ENCODE data around the gene MARS2. TPM values are rescaled to one million over a fixed set of nuclear protein-coding genes. Genes with fewer than 3 reads are reported as not detected.
A peak's percentile ranks its signal among the peaks of the same experiment; 100 is the strongest.

MARS2 gene
- total RNA-seq, 2 experiments from 2014 or later, result 21.8 to 32.7 TPM

DNA sequence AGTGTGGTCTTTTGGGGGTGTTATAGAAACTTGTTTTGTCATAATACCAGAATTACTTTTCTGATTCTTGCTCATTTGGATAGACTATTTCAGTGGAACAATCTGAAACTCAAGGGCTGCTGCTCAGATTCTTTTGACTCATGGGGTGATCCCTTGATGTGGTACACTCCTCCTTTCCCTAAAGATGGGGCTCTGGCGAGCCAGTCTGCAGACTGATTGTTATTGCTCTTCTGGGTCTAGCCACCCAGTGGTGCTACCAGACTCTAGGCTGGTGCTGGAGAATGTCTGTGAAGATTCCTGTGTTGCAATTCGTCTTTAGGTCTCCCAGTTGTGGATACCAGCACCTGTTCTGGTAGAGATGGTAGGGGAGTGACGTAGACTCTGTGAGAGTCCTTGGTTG is 4.2 kb upstream of the MARS2 start:
- Histone ChIP-seq H3K79me2 (ENCODE audit: insufficient read depth, low read depth, low read length) (peaks cover 6% of the 10 kb centered on the region; the same call in 1 of the 2 replicates), H3K4me2 (ENCODE audit: low read length) (no peak overlapping the region), H3K9me2 (ENCODE audit: insufficient read depth, low read length) (no peaks in the 10 kb centered on the region), H3K4me1 (ENCODE audit: insufficient read depth, low read length, poor library complexity, severe bottlenecking) (peaks cover 8% of the 10 kb centered on the region), H2AFZ (ENCODE audit: low read length) (peak overlapping the region; percentile 56; the same call in 1 of the 2 replicates), H4K20me1 (ENCODE audit: insufficient read depth, low read length) (peaks cover 1% of the 10 kb centered on the region; the same call in 1 of the 2 replicates), H3K4me3 (ENCODE audit: low read depth, low read length, poor library complexity, severe bottlenecking) (no peak overlapping the region), H3K9me3 (ENCODE audit: low read length) (no peaks in the 10 kb centered on the region), H3K36me3 (ENCODE audit: insufficient read depth, low read length) (no peaks in the 10 kb centered on the region), H3K27ac (ENCODE audit: low read depth, low read length, poor library complexity, severe bottlenecking) (no peak overlapping the region)
- no peak for DNase-seq (ENCODE audit: low spot score)
- no peak for TF ChIP-seq CTCF (conservative IDR thresholded peaks at IDR 0.05; ENCODE audit: low read length)
- no peak for TF ChIP-seq EZH2phosphoT487 (IDR thresholded peaks at IDR 0.05; ENCODE audit: borderline replicate concordance, low read depth, low read length)
- ChIA-PET CTCF (ENCODE audit: unreplicated experiment) (no interaction called here), POLR2A (no interaction called here)
- BruUV-seq (replicated peaks), result no TSS peak
- intact Hi-C loops (cut with micrococcal nuclease; ENCODE audit: unreplicated experiment), result loop anchor here (10.0 kb wide), 1 partner anchor 1056 kb away; no protein-coding TSS in a partner anchor

DNA sequence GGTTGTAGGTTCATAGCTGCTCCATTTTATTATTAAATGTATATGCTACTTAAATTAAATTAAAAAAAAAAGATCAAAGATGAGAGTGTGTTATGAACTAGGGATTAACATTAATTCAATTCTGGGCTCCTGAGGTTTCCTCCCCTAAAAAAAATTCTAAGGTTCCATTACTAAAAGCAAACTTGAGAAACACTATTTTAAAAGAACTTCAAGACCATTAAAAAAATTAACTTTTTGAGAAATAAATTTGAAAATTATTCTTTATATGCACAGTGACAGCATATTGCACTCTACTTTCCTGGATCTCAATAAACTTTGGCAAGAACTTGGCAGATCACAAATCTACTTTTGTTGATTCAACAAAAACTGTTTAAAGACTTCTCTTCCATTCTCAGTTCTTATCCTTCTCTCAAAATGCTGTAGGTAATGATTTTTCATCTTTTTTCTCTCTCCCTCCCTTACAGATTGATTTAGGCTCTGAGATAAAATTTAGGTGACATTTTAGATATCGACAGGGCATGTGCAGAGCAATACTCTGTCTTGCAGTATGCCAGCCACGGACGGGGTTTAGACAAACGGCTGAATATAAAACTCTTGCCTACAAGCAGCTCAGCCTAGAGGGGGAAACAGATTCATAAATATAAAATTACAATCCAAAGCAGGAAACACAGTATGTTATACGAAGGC is 592 bp upstream of the MARS2 start:
- CTCF ChIA-PET (ENCODE audit: unreplicated experiment), result interaction anchor here (0.7 to 1.0 kb wide), 2 partner anchors 13 to 321 kb away, joined by 3 to 4 read pairs; no protein-coding TSS in a partner anchor
- intact Hi-C loops (cut with micrococcal nuclease; ENCODE audit: unreplicated experiment), result loop anchor here (2.0 to 10.0 kb wide), 5 partner anchors 188 to 1060 kb away; partner anchors contain the start of genes COQ10B and MOB4
- Histone ChIP-seq H4K20me1 (ENCODE audit: insufficient read depth, low read length) (peaks cover 27% of the 10 kb centered on the region), H3K4me2 (ENCODE audit: low read length) (peak overlapping the region; percentile 71), H3K4me1 (ENCODE audit: insufficient read depth, low read length, poor library complexity, severe bottlenecking) (peaks cover 21% of the 10 kb centered on the region), H3K36me3 (ENCODE audit: insufficient read depth, low read length) (peaks cover 22% of the 10 kb centered on the region), H3K79me2 (ENCODE audit: insufficient read depth, low read depth, low read length) (peaks cover 41% of the 10 kb centered on the region), H3K27ac (ENCODE audit: low read depth, low read length, poor library complexity, severe bottlenecking) (peak overlapping the region; percentile 42), H3K9me3 (ENCODE audit: low read length) (no peaks in the 10 kb centered on the region), H2AFZ (ENCODE audit: low read length) (peak overlapping the region; percentile 94), H3K4me3 (ENCODE audit: low read depth, low read length, poor library complexity, severe bottlenecking) (peak overlapping the region; percentile 90), H3K9me2 (ENCODE audit: insufficient read depth, low read length) (no peaks in the 10 kb centered on the region)
- TF ChIP-seq EZH2phosphoT487 (IDR thresholded peaks at IDR 0.05; ENCODE audit: borderline replicate concordance, low read depth, low read length) (no peak), CTCF (conservative IDR thresholded peaks at IDR 0.05; ENCODE audit: low read length) (no peak)
- DNase-seq (ENCODE audit: low spot score), result no peak
- TSS peak; percentile 94 for BruUV-seq (replicated peaks)
- POLR2A ChIA-PET, result interaction anchor here (0.6 to 2.8 kb wide), 6 partner anchors 11 to 1428 kb away, joined by 3 to 23 read pairs (median 4); partner anchors contain the start of gene SF3B1
